ENCODE data around the gene P4HA2. TPM values are rescaled to one million over a fixed set of nuclear protein-coding genes. Genes with fewer than 3 reads are reported as not detected.

The P4HA2 gene
- total RNA-seq, 2 experiments from 2014 or later: 15.5 to 18.3 TPM

- POLR2A ChIA-PET: no interaction called here
Measured at GRCh38 chr5:132233081-132233480, 5.4 kb upstream of the P4HA2 start.

DNA sequence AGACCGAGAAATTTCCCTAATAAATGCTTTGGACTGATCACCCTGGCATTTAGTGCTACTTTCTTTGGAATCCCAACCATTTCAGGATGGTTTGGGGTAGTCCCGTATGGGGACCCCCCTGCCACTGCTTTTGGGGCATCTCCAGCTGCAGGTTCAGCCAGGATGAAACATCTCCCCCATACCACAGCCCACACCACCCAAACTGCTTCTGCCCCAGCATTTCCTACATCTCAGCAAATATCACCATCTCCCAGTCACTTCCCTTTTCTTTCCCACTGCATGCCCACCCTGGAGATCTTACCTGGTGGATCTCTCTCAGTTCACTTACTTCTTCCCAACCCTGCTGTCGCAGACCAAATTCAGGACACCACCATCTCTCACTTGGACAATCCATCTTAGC lies 4.8 kb upstream of the P4HA2 start:
- POLR2A ChIA-PET: no interaction called here

More at GRCh38 chr5:132233081-132233480, 5.4 kb upstream of the P4HA2 start:
- CTCF ChIA-PET: no interaction called here

GRCh38 chr5:132230871-132231270 lies 3.2 kb upstream of the P4HA2 start:
- ChIA-PET POLR2A (no interaction called here), CTCF (no interaction called here)

More for the DNA sequence above, 4.8 kb upstream of the P4HA2 start:
- CTCF ChIA-PET: no interaction called here

DNA sequence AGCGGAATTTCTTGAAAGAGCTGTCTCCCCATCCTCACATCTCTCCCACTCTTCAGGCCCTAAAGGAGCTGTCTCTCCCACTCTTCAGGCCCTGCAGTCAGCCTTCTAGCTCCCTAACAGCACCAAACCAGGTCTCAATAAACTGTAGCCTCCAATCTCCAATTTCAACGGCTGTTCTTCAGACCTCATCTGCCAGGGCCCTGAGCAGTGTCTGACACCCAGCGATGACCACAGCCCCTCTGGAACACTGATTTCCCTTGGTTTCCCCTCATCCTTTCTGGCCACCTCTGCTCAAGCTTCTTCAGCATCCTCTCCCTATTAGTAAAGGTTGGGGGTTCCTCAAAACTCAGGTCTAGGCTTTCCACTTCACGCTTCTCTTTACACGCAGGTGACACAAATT lies 1.6 kb upstream of the P4HA2 start:
- ChIA-PET CTCF (interaction anchor here (1.2 kb wide), 1 partner anchor 9 kb away, joined by 4 read pairs; no protein-coding TSS in a partner anchor), POLR2A (no interaction called here)

DNA sequence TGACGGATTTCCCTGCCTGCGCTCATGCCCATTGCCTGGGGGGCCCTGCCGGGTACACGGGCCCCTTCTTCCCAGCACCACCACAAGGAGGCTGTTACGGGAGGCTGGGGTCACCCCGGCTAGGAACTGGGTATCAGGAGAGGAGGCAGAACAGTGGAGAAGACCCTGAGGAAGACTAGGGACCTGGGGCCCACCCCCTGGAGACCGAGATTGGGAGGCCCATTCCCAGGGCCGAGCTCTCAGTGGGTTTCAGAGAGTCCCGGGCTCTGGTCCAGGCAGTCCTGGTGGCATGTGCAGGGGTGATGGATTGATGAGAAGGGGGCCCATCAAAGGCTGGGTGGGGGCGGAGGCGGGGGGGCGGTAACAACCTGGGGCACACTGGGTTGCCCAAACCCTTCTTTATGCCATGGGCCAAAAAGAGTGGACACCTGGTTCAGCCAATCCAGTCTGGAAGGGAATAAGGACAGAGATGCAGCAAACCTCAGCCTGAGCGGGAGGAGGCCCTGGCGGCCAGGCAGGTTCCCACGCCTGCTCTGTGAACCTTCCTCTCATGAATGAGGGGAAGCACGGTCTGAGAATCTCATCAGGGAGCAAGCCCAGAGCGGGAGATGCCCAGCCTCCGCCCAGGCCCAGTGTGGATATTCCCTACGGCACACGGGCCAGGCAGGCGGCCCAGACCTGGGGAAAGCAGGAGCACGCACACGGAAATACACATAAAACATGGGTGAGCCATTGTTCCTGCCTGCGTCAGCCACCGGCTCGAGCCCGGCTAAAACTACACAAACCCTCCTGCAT lies 785 bp upstream of the P4HA2 start:
- POLR2A ChIA-PET: interaction anchor here (1.2 kb wide), 1 partner anchor 66 kb away, joined by 3 read pairs; the partner anchor contains the start of gene SLC22A4
- CTCF ChIA-PET: interaction anchor here (1.2 to 3.2 kb wide), 4 partner anchors 9 to 44 kb away, joined by 4 to 20 read pairs (median 6); no protein-coding TSS in a partner anchor

DNA sequence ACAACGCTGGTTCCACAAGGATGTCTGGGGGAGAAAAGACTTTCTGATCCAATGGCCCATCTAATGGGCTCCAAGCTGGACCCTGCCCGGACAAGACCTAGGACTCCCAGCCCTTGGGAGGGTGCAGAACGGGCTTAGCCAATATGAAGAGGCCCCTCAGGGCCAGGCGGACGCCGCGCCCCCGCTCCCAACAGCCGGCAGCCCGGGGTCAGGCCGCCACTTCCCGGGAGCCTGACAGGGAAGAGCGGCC lies 493 bp downstream of the P4HA2 start:
- ChIA-PET CTCF (interaction anchor here (0.8 to 3.2 kb wide), 5 partner anchors 12 to 97 kb away, joined by 3 to 20 read pairs (median 4); no protein-coding TSS in a partner anchor), POLR2A (interaction anchor here (1.2 kb wide), 1 partner anchor 67 kb away, joined by 3 read pairs; the partner anchor contains the start of gene SLC22A4)

GRCh38 chr5:132226516-132227234 lies 978 bp downstream of the P4HA2 start:
- ChIA-PET CTCF (interaction anchor here (1.2 to 3.2 kb wide), 5 partner anchors 12 to 46 kb away, joined by 3 to 20 read pairs (median 4); no protein-coding TSS in a partner anchor), POLR2A (no interaction called here)

DNA sequence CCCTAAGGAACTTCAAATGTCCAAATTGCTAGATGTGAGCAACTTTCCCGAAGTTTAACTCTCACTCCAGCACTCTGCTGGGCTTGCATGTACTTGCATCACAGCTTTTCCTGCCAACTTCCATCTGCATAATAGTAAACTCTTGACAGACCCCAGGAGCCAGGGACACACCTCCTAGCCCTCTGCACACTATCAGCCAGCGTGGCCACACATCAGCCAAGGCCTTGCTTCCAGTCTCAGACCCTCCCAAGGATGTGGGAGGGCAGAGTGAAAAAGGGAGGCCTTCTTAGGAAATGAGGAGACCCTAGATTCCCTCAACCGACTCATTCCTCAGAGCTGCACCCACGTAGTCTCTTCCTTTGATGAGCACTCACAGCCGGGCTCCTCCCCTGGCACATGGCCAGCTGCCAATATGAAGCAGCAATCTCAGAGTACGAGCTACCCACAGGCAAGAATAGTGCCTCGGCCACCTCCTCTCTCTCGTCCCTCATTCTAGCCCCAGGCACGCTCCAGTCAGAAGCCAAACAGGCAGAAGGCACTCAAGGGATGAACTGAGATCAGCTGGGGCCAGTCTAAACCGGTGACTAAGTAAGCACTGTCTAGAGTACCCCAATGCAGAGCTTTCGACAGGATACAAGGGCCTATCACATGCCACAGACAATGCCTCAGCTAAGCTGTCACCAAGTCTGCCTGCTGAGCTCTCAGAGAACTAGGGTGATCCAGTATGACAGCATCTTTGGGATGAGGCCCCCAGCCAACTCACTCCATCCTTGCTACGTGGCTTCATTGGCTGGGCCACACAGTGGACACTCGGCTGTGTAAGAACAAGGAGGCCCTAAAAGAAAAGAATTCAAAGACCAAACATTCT lies 2.3 kb downstream of the P4HA2 start:
- POLR2A ChIA-PET: no interaction called here
- CTCF ChIA-PET: interaction anchor here (1.9 to 3.2 kb wide), 2 partner anchors 13 to 35 kb away, joined by 4 to 20 read pairs; no protein-coding TSS in a partner anchor

- POLR2A ChIA-PET: no interaction called here
Measured at GRCh38 chr5:132224716-132225115, 2.9 kb downstream of the P4HA2 start.

GRCh38 chr5:132223861-132224260 lies 3.8 kb downstream of the P4HA2 start:
- ChIA-PET POLR2A (no interaction called here), CTCF (interaction anchor here (1.2 kb wide), 1 partner anchor 14 kb away, joined by 4 read pairs; no protein-coding TSS in a partner anchor)

More at GRCh38 chr5:132224716-132225115, 2.9 kb downstream of the P4HA2 start:
- CTCF ChIA-PET: interaction anchor here (0.6 to 1.9 kb wide), 2 partner anchors 36 to 421 kb away, joined by 3 to 4 read pairs; no protein-coding TSS in a partner anchor

DNA sequence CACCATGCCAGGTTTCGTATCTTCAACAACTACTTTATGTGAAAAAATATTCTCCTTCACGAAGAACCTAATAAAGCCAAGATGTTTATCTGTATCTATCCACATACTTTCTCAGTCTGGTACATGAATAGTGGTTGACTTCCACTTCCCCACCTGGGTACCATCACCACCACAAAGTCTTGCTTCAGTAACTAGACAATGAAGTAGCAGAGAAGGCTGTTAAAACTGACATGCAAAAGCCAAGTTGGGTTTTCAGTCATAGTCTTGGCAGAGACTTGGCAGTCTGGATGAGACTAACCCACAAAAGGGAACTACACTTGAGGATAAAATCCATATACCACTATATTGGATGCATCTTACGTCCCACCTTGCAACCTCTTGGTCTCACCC lies 5.0 kb downstream of the P4HA2 start:
- POLR2A ChIA-PET: no interaction called here
- CTCF ChIA-PET: no interaction called here

- ChIA-PET CTCF (no interaction called here), POLR2A (no interaction called here)
Measured at GRCh38 chr5:132221781-132222648, 5.6 kb downstream of the P4HA2 start.

DNA sequence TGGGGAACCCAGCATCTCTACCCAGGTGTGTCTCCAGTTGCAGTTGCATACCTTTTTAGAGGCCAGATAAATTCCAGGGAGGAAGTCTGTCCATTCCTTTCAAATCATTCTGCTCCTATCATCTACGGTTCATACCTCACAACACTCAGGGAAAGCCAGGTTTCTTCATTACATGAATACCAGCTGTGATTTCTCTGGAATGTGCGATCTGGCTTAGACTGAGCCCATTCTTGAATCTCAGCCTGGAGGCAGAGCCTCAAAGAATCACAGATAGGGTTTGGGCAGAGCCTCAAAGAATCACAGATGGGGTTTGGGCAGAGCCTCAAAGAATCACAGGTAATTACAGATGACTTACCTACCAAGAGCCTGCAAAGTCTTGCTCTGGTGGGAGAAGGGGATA lies 7.2 kb downstream of the P4HA2 start:
- ChIA-PET CTCF (no interaction called here), POLR2A (no interaction called here)

DNA sequence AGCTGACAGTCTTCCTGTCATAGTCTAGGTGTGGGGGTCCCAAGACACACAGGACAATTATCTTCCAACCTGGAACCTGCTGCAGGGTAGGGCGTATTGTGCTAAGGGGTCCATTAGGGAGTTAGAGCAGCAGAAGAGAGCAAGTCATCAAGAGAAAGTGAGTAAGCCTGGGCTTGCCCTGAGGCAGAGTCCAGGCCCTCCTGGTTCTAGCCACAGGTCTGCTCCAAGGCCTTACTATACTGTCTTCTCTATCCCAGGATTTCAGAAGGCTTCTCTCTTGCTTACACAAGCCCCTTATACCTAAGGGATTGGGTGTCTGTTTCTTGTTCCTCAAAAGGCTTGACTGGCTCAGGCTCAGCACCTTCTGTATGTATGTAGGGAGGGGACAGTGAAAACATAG lies 7.7 kb downstream of the P4HA2 start:
- ChIA-PET POLR2A (no interaction called here), CTCF (no interaction called here)

GRCh38 chr5:132219289-132219970 lies 8.2 kb downstream of the P4HA2 start:
- ChIA-PET POLR2A (no interaction called here), CTCF (no interaction called here)

GRCh38 chr5:132218321-132218720 lies 9.3 kb downstream of the P4HA2 start:
- ChIA-PET CTCF (no interaction called here), POLR2A (no interaction called here)

GRCh38 chr5:132215329-132215728 lies 12.3 kb downstream of the P4HA2 start:
- CTCF ChIA-PET: interaction anchor here (1.3 kb wide), 1 partner anchor 40 kb away, joined by 3 read pairs; no protein-coding TSS in a partner anchor
- POLR2A ChIA-PET: no interaction called here

DNA sequence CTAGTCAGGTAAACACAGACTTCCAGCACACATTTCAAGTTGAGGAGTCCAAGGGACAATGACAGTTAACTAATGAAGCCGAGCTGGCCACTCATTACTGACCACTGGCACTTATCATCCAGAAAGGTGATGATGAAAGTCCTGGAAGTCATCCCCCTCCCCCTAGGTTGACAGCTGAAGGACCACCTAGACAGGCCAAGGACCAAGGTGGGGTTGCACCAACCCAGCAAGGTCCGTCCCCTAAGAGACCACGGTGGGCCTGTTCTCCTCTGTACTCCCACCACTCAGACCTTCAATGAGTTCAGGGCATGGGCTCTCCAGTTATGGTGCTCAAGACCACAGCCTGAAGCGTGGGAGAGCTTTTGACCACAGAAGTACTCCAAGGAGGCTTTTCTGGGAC lies 13.2 kb downstream of the P4HA2 start:
- CTCF ChIA-PET: interaction anchor here (1.3 kb wide), 1 partner anchor 41 kb away, joined by 3 read pairs; no protein-coding TSS in a partner anchor
- POLR2A ChIA-PET: no interaction called here

Data from activated CD8-positive, alpha-beta memory T cell treated with anti-CD3 and anti-CD28 coated beads for 36 hours (primary cell).